ENCODE measurements around the gene RNF44.
"Not testable (repeated sequence)": the region's sequence is repeated elsewhere in the genome, so short reads cannot be mapped to it uniquely, and the experiment has no call there.

The RNF44 gene

DNA sequence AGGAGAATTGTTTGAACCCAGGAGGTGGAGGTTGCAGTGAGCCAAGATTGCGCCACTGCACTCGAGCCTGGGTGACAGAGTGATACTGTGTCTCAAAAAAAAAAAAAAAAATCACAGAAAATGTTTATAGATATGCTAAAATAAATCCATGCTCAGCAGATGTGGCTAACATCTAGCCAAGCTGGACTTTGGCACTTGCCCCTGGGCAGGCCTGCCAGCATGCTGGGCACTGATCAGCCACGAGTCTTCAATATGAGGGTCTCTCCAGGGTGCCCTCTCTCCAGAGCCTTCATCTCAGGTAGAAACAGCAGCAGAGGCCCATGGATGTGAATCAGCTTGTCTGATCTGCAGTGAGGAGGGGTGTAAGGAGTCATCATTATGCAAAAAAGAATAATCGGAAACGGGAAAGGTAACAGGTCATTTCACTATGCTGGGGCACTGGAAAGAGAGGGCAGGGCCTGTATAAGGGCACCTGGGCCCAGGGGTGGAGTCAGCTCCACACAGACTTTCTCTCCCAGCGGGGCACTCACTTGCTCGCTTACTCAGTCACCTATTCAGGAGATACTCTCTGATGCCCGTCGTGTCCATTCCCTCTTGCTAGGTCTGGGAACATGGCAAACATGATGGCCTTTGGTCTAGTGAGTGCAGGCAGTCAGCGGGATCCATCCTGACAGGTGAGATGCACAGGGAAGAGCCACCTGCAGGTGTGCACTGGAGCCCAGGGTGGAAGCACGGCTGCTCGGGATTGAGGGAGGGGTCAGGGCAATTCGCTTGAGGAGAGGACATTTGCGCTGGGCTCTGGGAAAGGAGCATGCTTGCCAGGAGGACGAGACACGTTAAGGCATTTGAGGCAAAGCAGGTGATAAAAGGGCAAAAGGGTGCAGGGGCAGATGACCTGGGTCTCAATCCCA lies 17.1 kb downstream of the RNF44 start:
- no peak for DNase-seq (ENCODE audit: low spot score)

DNA sequence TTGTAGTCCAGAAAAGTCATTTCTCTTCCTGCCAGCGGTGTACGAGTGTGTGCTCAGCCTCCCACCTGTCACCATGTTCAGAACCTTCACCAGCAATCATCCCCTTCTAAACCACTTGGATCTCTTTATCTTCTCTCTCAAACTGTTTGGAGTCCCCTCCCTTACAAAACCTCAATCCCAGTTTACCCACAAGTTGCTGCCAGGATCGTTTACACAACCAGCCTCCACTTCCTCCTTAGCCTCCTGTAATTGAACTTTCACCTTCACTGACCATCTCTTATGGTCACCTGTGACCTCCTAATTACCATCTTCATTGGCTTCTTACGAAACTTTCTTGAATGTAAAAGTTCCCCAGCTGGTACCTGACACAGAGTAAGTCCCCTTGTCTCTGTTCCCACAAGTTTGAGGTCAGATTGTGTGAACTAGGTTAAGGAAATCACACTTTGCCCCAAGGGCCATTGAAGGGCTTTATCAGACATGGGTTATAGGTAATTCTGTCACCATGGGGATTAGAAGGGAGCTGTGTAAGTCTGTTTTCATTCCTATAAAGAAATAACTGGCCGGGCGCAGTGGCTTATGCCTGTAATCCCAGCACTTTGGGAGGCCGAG lies 20.0 kb downstream of the RNF44 start:
- no peak for DNase-seq (ENCODE audit: low spot score)

DNA sequence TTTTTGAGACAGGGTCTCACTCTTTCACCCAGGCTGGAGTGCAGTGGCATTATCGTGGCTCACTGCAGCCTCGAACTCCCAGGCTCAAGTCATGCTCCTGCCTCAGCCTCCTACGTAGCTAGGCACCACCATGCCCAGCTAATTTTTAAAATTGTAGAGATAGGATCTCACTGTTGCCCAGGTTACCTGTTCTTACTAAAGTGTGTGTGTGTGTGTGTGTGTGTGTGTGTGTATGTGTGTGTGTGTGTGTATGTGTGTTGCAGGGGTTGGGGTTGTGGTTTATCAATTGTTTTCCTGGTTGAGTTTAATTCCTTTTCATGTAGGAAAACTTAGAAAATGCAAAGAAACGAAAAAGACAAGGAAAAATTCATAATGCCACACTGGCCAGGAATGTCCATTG lies 21.8 kb downstream of the RNF44 start:
- DNase-seq (ENCODE audit: low spot score) = no peak

- no peak for DNase-seq (ENCODE audit: low spot score)
Measured at GRCh38 chr5:176514244-176514950, 22.8 kb downstream of the RNF44 start.

- DNase-seq (ENCODE audit: low spot score) = no peak
Measured at GRCh38 chr5:176513788-176514187, 23.4 kb downstream of the RNF44 start.

- no peak for DNase-seq (ENCODE audit: low spot score)
Measured at GRCh38 chr5:176508603-176509002, 28.6 kb downstream of the RNF44 start.

DNA sequence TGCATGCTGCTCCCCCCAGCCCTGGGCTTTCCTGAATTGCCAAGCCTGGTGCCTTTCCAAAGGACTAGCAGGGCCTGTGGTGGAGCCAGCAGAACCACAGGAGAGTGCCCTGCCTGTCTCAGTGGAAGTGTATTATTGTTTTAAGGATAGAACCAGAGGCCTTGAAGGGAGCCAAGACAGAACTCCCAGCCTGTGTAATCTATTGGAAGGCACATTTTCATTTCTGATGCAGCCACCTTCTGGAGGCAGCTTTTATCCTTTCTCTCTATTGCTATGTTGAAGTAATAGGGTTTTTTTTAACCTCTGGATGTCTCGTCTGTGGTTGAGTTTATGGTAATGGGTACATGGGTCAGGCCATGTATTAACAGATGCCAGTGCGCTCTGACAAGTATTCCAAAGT lies 29.3 kb downstream of the RNF44 start:
- DNase-seq (ENCODE audit: low spot score) = no peak

GRCh38 chr5:176503496-176503895 lies 33.7 kb downstream of the RNF44 start:
- DNase-seq (ENCODE audit: low spot score) = no peak

GRCh38 chr5:176501333-176501732 lies 35.9 kb downstream of the RNF44 start:
- DNase-seq (ENCODE audit: low spot score) = no peak

DNA sequence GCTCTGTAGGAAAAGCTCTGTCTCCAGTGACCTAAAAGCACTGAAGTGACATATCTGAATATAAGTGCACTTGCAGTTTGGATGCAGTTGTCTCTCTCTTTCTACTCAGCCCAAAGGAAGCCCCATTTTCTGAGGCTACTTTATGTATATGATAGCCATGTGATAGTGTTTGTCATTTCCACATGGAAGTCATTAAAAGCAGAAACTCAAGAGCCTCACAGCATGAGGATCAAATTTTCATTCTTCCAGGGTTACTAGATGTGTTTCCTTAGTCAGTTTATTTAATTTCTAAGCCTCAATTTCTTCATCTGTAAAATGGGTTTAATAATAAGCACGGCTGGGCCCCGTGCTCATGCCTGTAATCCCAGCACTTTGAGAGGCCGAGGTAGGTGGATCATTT lies 36.7 kb downstream of the RNF44 start:
- DNase-seq (ENCODE audit: low spot score) = no peak

- DNase-seq (ENCODE audit: low spot score) = no peak
Measured at GRCh38 chr5:176499273-176499672, 37.9 kb downstream of the RNF44 start.

DNA sequence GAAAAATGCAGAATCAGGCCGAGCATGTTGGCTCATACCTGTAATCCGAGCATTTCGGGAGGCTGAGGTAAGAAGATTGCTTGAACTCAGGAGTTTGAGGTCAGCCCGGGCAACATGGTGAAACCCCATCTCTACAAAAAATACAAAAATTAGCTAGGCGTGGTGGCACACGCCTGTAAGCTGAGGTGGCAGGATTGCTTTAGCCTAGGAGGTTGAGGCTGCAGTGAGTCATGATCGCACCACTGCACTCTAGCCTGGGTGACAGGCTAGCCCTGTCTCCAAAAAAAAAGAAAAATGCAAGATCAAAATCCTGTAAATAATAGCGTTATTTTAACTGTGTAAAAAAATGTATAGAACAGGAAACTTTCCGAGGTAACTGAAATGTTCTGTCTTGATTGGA lies 39.4 kb downstream of the RNF44 start:
- no peak for DNase-seq (ENCODE audit: low spot score)

DNA sequence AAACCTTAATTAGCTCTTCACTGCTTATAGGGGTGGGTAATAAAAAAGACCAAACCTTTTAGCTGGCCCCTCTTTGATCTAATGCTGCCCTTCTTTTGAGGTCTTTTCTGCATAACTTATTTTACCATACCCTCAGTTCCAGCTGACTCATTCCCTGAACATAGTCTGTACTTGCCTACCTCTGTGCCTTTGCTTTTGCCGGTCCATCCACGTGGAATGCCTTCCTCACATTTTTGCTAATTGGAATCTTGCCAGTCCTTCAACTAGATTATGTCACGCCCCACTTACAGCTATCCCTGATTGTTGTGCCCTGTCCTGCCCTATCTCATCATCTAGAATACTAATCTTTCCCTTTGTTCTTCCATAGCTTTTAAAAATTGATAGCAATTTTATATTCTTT lies 44.8 kb downstream of the RNF44 start:
- DNase-seq (ENCODE audit: low spot score) = no peak

DNA sequence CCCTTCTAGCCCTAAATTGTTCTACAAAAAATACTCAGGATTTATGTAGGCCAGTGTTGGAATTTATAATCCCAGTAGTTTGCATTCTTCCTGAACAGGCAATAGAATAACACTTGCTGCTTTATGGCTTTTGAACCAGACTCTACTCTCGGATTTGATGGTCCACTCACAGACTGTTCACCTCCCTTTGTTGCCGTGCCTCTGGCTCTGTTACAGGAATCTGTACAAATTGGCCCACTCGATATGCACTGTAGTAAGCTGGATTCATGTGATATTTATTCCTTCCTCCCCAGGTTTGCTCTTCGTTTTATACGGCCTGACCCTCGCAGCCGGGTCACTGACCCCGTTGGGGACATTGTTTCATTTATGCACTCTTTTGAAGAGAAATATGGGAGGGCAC lies 45.3 kb downstream of the RNF44 start:
- no peak for DNase-seq (ENCODE audit: low spot score)

GRCh38 chr5:176491101-176491502 lies 46.1 kb downstream of the RNF44 start:
- DNase-seq (ENCODE audit: low spot score) = no peak

DNA sequence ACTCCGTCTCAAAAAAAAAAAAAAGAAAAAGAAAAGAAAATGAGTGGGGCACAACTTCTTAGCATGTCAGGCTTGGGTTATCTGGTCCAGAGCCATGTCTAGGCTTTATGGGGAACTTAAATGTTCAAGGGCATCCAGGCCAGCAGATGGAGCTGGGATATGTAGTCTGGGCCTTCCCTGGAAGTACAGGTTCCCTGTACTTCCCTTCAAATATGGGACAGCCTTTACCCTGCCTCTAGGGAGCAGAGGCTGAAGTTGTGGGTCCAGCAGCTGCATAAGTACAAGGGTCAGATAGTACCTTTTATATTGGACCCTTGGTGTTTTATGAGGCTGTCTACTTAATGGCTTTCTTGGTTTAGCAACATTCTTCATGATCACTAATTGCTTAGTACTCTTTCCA lies 46.9 kb downstream of the RNF44 start:
- no peak for DNase-seq (ENCODE audit: low spot score)

DNA sequence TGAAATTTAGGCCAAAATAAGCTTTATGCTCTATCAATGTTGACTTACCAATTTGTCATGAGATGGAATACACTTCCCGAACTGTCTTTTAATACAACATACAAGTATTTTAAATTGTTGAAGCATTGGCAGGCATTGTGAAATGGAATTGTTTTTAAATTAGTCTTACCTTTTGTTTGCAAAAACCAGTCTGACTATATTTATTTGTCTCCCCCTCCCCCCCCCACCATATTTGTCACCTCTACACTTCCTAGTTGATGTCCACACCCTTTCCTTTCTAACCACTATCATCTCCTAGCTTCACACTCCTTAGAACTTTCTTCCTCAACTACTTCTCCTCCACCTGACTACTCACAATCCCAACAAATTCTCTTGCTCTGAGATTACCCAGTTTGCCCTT lies 48.1 kb downstream of the RNF44 start:
- DNase-seq (ENCODE audit: low spot score) = no peak

GRCh38 chr5:176487160-176487559 lies 50.0 kb downstream of the RNF44 start:
- not testable (repeated sequence) for DNase-seq (ENCODE audit: low spot score)

GRCh38 chr5:176486189-176486757 lies 50.9 kb downstream of the RNF44 start:
- DNase-seq (ENCODE audit: low spot score) = no peak

- DNase-seq (ENCODE audit: low spot score) = no peak
Measured at GRCh38 chr5:176485176-176485575, 52.0 kb downstream of the RNF44 start.

DNA sequence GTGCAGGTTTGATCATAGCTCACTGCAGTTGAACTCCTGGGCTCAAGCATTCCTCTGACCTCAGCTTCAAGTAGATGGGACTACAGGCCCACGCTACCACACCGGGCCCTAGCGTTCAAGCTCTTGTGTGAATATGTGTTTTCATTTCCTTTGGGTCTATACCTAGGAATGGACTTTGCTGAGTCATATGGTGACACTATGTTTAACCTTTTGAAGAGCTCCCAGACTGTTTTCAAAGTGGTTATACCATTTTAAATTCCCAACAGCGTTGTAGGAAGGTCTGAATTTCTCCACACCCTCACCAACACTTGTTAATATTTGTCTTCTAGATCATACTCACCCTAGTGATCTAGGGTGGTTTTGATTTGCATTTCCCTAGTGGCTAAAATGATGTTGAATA lies 55.5 kb downstream of the RNF44 start:
- DNase-seq (ENCODE audit: low spot score) = no peak
